C1 segment of cervical spinal cord (tissue), 14 donors: ENCODE results near the gene ENAH.
"Not testable (repeated sequence)": the region's sequence is repeated elsewhere in the genome, so short reads cannot be mapped to it uniquely, and the experiment has no call there.

Experiments
- DNase-seq, 14 donors: peaks; one replicate each; lab custom pipeline; 2025; lab: John Stamatoyannopoulos, UW

Gene ENAH

DNA sequence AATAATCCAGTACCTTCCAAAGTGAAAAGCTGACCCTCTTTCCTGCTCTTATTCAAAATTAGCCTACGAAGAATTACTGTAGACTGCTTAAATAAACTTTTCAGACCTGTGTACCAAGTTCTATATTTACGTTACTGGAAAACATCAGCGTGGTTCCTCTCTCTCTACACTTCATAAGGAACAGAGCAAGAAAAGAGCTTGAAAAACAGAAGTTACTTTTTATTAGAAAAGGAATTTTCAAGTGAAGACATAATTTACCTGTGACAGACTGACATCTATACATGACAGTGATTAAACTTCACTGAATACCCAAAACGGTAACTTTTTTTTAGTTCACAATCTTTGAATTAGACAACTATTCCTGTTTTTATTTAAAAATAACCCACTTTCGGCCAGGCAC, 2.7 kb downstream of the ENAH start:
- DNase-seq: no peak

GRCh38 chr1:225645194-225645895, 7.6 kb downstream of the ENAH start:
- no peak for DNase-seq

DNA sequence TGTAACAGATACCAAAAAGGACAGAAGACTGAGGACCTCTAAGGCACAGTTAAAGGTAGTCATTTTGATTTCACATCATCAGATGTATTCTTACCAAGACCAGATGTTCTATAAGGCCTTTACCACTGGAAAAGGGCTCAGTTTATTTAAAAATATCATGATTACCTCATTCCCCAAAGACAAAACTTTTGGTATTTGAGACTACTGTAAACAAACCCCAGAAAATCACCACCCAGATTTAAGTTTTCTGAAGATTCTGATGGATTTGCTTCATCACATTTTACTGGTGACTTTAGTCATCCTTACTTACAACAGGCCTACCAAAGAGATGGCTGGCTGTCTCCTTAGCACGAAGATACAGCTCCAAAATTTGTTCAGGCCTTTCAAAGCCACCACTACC, 8.3 kb downstream of the ENAH start:
- no peak for DNase-seq

DNA sequence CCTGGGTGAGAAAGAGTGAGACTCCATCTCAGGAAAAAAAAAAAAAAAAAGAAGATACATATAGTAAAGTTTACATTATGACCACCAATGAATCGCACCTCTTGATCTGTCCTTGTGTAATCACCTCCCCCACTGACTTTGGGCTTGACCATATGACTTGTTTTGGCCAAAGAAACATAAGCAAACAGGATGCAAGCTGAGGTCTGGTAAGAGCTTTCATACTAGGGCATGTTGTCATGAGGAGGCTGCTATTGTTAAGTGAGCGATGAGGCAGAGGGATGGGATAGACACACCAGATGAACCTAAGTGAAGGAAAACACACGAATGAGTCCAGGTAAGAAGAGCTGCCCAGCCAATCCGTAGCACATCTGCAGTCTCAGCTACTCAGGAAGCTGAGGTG, 10.7 kb downstream of the ENAH start:
- DNase-seq: no peak

- DNase-seq: no peak
Measured at GRCh38 chr1:225638853-225639252, 14.1 kb downstream of the ENAH start.

DNA sequence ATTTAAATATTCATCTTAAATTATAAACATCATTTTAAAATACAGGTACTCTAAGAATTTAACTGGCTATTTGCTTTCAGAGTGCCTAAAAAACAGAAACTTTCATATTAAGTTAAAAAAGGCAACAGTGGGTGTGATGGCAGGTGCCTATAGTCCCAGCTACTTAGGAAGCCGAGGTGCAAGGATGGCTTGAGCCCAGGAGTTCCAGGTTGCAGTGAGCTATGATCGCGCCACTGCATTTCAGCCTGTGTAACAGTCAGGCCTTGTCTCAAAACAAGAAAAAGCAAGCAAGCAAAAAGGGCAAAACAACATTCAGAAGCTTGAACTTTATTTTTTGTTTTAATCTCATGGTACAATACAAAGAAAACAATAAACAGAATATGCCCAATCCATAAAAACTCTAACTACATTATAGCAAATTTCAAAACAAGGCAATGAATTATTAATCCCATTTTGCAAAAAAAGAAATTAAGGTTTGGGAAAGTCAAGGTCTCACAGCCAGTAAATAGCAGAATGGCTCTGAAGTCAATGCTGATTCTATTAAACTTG, 15.2 kb downstream of the ENAH start:
- no peak for DNase-seq

DNA sequence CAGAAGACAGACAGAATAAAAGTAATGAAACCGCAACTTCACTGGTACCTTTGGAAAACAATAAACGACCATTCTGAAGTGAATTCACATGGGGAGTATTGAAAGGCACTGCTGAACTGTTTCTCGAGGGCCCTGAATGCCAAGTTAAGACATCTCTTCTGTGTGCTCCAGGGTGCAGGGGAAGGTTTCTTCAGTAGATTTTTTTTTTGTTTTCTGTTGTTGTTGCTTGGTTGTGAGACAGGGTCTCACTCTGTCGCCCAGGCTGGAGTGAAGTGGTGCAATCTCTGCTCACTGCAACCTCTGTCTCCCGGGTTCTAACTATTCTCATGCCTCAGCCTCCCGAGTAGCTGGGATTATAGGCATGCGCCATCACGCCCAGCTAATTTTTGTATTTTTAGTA, 15.9 kb downstream of the ENAH start:
- DNase-seq: not testable (repeated sequence)

- DNase-seq: no peak
Measured at GRCh38 chr1:225635649-225636048, 17.3 kb downstream of the ENAH start.

DNA sequence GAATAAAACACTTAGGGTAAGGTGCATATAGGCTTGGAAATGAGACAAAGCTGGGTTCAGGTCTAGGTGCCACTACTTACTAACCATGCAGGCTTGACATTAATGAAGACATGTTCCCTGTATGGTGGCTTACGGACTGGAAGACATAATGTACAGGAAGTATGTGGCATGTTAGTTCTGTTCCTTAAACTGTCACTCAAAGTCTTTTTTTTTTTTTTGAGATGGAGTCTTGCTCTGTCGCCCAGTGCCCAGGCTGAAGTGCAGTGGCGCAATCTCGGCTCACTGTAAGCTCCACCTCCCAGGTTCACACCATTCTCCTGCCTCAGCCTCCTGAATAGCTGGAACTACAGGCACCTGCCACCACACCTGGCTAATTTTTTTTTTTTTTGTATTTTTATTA, 20.1 kb downstream of the ENAH start:
- DNase-seq: not testable (repeated sequence)

GRCh38 chr1:225631021-225631663, 21.8 kb downstream of the ENAH start:
- DNase-seq: no peak

- no peak for DNase-seq
Measured at GRCh38 chr1:225629483-225629882, 23.4 kb downstream of the ENAH start.

- DNase-seq: not testable (repeated sequence)
Measured at GRCh38 chr1:225628794-225629193, 24.1 kb downstream of the ENAH start.

DNA sequence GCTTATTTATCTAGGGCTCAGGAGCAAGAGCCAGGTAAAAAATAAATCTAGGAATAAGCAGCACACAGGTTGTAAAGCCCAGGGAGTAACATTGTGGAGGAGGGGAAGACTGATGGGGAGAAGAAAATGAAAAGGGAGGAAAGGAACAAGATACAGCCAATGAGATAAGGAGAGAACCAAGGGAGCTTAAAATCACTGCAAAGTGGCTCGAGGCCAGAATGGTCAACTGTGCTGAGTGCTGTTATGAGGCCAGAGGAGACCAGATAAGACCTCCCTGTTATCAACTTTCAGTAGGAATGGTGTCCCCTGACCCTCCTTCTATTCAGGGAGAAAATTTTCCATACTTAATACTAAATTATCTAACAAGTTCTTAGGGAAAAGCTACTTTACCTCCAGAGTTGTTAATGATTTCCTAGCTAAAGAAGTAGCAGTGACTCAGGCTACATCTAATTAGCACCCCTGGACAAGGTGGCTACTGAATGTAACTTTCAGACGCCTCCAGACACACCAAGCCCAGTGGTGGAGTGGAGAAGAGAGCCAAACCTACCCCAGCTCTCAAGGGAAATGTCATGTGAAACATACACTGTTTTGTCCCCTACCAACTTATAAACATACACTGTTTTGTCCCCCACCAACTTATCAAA, 25.5 kb downstream of the ENAH start:
- no peak for DNase-seq

DNA sequence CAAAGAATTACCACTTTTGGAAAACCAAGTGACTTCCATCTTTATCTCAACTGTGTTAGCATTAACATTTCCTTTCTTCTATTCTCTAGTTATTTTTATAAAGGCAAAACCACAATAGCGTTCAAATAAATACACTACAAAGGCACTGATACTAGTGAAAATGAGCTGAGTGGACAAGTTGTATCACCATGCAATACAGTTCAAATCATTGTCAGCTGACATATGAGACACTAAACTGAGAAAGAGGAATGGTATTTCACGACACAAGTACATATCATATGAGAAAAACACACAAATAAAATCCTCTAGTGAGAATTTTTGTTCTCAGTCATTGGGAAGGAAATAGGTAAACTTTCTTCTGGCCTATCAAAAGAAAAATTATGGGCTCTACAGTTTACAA, 26.2 kb downstream of the ENAH start:
- DNase-seq: no peak

DNA sequence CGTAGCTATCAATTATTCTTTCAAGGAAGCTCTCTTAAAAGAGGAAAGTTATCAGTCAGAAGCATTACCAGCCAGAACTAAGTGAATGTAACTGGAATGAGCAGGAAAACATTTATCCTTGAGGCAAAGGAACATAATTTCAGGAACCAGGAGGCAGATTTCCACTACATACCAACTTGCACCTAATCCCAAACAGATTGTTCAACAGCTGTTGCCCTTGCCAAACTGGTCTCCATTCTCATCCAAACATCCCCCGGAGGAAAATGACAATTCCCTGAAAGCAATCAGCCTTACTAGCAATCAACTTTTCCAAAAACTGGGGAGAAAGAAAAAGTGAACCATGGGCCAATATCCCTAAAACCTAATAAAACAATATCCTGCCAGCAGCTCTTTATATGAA, 35.0 kb downstream of the ENAH start:
- no peak for DNase-seq

DNA sequence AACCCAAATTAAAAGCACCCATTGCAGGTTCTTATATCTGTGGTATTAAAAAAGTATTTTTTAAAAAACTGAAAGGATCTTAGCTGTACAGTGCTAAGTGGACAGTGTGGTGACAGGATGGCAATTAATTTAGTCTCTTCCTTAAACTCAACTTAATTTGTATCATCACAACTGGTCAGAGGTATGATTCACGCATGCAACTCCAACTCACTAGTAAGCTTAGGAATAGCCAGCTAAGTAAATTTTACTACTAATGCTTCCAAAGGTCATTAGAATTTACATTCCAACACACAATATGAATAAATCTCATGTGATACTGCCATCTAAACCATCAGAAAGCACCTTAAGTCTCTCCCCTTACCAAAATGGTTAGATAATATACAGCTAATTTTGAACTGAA, 35.4 kb downstream of the ENAH start:
- DNase-seq: no peak

DNA sequence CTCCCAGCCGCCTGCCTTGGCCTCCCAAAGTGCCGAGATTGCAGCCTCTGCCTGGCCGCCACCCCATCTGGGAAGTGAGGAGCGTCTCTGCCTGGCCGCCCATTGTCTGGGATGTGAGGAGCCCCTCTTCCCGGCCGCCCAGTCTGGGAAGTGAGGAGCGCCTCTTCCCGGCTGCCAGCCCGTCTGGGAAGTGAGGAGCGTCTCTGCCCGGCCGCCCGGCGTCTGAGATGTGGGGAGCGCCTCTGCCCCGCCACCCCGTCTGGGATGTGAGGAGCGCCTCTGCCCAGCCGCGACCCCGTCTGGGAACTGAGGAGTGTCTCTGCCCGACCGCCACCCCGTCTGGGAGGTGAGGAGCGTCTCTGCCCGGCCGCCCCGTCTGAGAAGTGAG, 37.5 kb downstream of the ENAH start:
- not testable (repeated sequence) for DNase-seq

- no peak for DNase-seq
Measured at GRCh38 chr1:225613006-225613405, 39.9 kb downstream of the ENAH start.

DNA sequence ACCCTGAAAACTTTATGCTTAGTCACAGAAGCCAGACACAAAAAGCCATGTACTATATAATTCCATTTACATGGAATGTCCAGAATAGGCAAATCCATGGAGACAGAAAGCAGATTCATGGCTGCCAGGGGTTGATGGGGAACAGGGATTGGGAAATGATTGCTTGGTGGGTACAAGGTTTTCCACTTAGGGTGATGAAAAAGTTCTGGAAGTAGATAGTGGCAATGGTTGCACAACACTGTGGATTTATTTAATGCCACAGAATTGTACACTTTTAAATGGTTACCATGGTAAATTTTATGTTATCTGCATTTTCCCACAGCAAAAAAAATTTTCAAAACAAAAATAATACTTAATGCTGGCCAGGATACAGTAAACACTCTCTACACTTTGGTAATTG, 40.6 kb downstream of the ENAH start:
- no peak for DNase-seq

GRCh38 chr1:225611537-225612223, 41.2 kb downstream of the ENAH start:
- no peak for DNase-seq

DNA sequence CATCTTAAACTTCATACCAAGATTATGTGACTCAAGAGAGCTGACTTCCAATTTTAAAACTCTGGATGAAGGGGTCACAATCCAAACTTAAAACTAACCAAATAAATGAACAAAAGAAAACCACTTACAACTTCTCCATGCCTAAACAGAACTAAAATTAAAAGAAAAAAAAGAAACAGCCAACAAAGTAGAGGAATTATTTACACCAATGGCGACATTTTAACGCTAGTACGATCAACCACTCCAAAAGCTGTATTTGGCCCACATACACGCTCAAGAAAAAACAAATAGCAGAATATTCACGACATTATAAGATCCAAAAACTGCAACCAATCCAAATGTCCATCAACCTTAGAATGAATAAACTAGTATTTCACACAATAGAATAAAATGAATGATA, 42.4 kb downstream of the ENAH start:
- no peak for DNase-seq
